ENCODE results near the gene MGAT3. TPM values are rescaled to one million over a fixed set of nuclear protein-coding genes. Genes with fewer than 3 reads are reported as not detected.

Gene MGAT3
- total and polyA plus RNA-seq, 2 of the 13 experiments (the other 11 are each of a cell fraction or from before 2014, with no cell fraction given) = 0.11 to 0.15 TPM

GRCh38 chr22:39519681-39520225 is 62.9 kb downstream of the MGAT3 start (continued):
- 0 out of 2 replicates have a peak, but pooled peaks have one; percentile 49 for TF ChIP-seq TEF (CRISPR knock-in tag; IDR thresholded peaks at IDR 0.05)
- no peak for TF ChIP-seq ERF (CRISPR knock-in tag; IDR thresholded peaks at IDR 0.05)
- TF ChIP-seq SIN3B (IDR thresholded peaks at IDR 0.05; ENCODE audit: low read length) = no peak
- no peak for TF ChIP-seq KLF16 (CRISPR knock-in tag; IDR thresholded peaks at IDR 0.05)
- TF ChIP-seq, protein P1, sequence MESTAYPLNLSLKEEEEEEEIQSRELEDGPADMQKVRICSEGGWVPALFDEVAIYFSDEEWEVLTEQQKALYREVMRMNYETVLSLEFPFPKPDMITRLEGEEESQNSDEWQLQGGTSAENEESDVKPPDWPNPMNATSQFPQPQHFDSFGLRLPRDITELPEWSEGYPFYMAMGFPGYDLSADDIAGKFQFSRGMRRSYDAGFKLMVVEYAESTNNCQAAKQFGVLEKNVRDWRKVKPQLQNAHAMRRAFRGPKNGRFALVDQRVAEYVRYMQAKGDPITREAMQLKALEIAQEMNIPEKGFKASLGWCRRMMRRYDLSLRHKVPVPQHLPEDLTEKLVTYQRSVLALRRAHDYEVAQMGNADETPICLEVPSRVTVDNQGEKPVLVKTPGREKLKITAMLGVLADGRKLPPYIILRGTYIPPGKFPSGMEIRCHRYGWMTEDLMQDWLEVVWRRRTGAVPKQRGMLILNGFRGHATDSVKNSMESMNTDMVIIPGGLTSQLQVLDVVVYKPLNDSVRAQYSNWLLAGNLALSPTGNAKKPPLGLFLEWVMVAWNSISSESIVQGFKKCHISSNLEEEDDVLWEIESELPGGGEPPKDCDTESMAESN (CRISPR knock-in tag; conservative IDR thresholded peaks at IDR 0.05) = no peak; the same call in 1 of the 2 replicates
- 0 out of 2 replicates have a peak, but pooled peaks have one; percentile 7 for TF ChIP-seq RXRB (CRISPR knock-in tag; IDR thresholded peaks at IDR 0.05; ENCODE audit: borderline replicate concordance)
- TF ChIP-seq SAP130 (CRISPR knock-in tag; IDR thresholded peaks at IDR 0.05; ENCODE audit: low read depth) = peak; percentile 55
- TF ChIP-seq ZNF598 (CRISPR knock-in tag; IDR thresholded peaks at IDR 0.05; ENCODE audit: borderline replicate concordance) = peak; percentile 41; the same call in 1 of the 2 replicates
- TF ChIP-seq ATF6 (CRISPR knock-in tag; conservative IDR thresholded peaks at IDR 0.05) = no peak
- TF ChIP-seq DNMT1 (CRISPR knock-in tag; IDR thresholded peaks at IDR 0.05) = no peak
- TF ChIP-seq, protein P2, sequence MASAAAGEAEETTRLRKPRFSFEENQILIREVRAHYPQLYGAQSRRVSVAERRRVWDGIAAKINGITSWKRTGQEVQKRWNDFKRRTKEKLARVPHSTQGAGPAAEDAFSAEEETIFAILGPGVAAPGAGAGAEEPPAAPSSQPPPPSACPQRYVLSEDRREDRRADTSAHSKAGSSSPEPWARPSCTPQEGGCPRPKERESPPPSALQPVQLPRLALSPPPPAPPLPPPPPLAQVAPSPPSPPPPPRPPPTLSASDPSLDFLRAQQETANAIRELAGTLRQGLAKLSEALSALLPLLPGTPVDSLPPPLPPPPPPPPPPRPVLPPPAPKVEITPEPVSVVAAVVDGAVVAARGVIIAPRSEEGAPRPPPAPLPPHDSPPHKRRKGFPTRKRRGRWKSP (CRISPR knock-in tag; IDR thresholded peaks at IDR 0.05) = 0 out of 2 replicates have a peak, but pooled peaks have one; percentile 43
- no peak for TF ChIP-seq FOXA1 (IDR thresholded peaks at IDR 0.05)
- 0 out of 2 replicates have a peak, but pooled peaks have one; percentile 8 for TF ChIP-seq FOXA1 (CRISPR knock-in tag; IDR thresholded peaks at IDR 0.05)
- TF ChIP-seq, protein P3, sequence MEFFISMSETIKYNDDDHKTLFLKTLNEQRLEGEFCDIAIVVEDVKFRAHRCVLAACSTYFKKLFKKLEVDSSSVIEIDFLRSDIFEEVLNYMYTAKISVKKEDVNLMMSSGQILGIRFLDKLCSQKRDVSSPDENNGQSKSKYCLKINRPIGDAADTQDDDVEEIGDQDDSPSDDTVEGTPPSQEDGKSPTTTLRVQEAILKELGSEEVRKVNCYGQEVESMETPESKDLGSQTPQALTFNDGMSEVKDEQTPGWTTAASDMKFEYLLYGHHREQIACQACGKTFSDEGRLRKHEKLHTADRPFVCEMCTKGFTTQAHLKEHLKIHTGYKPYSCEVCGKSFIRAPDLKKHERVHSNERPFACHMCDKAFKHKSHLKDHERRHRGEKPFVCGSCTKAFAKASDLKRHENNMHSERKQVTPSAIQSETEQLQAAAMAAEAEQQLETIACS (CRISPR knock-in tag; IDR thresholded peaks at IDR 0.05) = 0 out of 2 replicates have a peak, but pooled peaks have one; percentile 1
- TF ChIP-seq ZNF44 (CRISPR knock-in tag; IDR thresholded peaks at IDR 0.05) = no peak
- no peak for TF ChIP-seq ATAD3A (CRISPR knock-in tag; IDR thresholded peaks at IDR 0.05)
- TF ChIP-seq, protein P4, sequence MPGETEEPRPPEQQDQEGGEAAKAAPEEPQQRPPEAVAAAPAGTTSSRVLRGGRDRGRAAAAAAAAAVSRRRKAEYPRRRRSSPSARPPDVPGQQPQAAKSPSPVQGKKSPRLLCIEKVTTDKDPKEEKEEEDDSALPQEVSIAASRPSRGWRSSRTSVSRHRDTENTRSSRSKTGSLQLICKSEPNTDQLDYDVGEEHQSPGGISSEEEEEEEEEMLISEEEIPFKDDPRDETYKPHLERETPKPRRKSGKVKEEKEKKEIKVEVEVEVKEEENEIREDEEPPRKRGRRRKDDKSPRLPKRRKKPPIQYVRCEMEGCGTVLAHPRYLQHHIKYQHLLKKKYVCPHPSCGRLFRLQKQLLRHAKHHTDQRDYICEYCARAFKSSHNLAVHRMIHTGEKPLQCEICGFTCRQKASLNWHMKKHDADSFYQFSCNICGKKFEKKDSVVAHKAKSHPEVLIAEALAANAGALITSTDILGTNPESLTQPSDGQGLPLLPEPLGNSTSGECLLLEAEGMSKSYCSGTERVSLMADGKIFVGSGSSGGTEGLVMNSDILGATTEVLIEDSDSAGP (CRISPR knock-in tag; IDR thresholded peaks at IDR 0.05; ENCODE audit: borderline replicate concordance) = peak; percentile 13; the same call in 1 of the 2 replicates
- TF ChIP-seq BCL3 (CRISPR knock-in tag; IDR thresholded peaks at IDR 0.05) = 0 out of 2 replicates have a peak, but pooled peaks have one; percentile 3
- peak; percentile 67 for TF ChIP-seq RBM22 (optimal IDR thresholded peaks at IDR 0.05; ENCODE audit: low read length)
- no peak for TF ChIP-seq SAFB2 (CRISPR knock-in tag; IDR thresholded peaks at IDR 0.05; ENCODE audit: borderline replicate concordance, low read depth)
